ENCODE results near the gene SKP1. TPM values are rescaled to one million over a fixed set of nuclear protein-coding genes. Genes with fewer than 3 reads are reported as not detected.

The SKP1 gene
- total RNA-seq, 2 donors from 2014 or later, result 391 to 436 TPM

DNA sequence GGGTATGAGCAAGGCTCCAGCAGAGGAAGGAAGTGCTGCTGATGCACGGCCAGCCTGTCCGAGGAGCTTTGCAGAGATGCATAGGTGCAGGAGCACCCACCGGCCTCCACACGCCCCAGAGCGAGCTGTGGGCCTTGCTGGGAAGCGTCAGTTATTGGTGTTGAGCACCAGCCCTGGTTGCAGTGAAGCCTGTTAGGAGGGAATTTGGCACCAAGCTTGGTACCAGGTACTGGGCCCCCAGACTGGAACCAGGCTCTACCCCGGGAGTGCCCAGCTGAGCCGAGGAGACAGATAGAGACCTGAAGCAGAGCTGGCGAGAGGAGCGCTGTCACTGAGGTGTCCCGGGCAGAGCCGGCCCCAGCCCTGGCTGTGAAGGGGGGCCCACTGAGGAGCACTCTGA lies 57.0 kb downstream of the SKP1 start:
- ATAC-seq, result no peak
- intact Hi-C loops (cut with DNase I), result no loop called here
- DNase-seq, result no peak

DNA sequence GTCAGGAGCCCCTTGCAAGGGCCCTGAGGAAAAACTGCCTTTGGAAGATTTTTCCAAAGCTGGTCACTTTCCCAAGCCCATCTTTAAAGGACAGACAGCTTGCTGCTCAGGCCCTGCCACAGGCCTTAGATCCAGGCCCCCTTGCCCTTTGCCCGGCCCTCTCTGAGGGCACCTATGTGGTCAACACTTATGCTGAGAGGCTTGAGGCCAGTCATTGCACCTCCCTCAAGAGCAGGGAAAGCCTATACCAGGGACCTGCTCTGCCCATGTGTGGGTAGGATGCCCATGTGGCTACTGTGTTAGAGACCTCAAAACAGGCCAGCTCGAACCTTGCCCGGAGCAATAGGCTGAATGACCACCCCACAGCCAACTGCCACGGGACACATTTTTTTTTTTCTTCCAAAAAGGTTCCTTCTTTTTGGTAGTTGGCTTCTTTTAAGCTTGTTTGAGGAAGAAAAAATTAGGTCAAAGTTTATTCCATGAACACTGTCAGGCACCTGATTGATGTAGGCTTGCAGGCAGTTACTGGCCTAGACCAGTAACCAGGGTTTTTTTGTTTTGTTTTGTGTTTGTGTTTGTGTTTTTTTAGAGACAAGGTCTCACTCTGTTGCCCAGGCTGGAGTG lies 58.4 kb downstream of the SKP1 start:
- ATAC-seq (no peak), DNase-seq (no peak)
- intact Hi-C loops (cut with DNase I), result no loop called here

DNA sequence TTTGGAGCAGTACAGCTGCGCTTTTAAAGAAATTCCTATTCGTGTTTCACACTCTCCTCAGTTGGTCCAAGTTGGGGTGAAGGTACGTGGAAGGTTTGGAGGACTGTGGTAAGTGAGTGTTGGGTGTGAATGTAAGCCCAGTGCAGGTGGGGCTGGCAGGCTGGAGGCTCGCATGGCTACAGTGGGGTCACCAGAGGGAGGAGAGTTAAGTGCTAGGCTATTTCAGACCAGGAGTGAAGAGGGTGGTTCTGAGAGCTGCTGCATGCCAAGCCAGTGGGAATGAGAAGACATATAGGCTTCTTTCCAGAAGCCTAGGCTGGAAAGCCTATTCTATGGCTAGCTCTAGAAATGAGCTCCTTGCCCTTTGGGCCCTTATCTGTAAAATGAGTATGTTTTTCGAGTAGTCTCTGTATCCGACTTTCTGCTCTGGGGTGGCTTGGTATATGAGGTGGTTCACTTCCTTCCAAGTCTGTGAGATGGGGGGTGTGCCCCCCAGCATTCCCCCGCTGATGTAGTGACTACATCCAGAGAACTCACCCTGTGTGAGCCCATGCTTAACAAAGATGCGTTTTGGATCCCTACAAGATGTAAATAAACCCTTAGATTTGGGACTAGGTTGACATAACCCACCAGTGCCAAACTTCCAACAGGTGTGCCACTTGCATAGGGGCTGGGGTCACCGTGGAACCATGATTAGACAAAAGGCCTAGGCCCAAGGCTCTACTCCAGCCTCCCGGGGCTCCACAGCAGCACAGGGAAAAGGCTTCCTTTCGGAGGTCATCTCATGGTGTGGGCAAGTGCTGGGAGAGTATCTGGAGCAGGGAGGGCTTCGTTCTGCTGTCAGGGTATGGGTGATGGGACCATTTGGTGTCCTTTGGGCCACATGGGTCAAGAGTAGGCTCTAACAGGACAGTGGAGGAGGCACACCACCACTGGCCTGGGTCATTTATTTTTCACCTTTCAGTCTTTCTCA lies 59.7 kb downstream of the SKP1 start:
- DNase-seq (no peak), ATAC-seq (no peak)
- intact Hi-C loops (cut with DNase I), result no loop called here

DNA sequence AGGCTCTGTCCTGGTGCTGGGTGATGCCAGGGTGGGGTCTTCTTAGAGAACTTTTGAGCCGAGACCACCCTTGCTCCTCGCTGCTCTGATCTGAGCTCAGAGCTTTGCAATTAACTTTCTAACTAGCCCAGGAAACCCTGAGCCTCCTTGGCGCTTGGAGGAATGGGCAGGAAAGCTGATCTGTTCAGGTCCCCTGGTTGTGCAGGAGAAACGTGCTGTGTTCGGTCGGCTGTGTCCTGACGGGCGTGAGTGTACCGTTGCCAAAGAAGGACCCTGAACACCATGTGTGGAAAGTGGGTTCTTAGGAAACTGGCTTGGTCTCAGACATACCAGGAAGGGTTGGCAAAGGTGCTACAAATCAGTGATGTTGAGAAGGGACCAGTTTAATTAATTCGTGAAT lies 60.5 kb downstream of the SKP1 start:
- intact Hi-C loops (cut with DNase I), result no loop called here
- ATAC-seq, result no peak
- DNase-seq, result no peak

DNA sequence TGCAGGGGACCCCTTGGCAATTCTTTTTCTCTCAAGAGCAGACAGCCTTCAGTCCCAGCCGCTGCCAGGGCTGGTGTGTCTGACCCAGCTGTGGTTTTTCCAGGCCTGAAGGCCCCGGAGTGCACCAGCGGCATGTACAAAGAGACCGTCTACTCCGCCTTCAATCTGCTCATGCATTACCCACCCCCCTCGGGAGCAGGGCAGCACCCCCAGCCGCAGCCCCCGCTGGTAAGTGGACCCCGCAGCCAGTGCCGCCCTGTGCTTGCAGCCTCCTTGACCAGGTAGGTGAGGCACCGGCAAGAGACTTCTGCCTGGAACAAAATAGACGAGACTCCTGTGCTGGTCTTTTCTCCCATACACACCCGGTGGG lies 61.0 kb downstream of the SKP1 start:
- intact Hi-C loops (cut with DNase I), result no loop called here
- ATAC-seq (no peak), DNase-seq (no peak)

DNA sequence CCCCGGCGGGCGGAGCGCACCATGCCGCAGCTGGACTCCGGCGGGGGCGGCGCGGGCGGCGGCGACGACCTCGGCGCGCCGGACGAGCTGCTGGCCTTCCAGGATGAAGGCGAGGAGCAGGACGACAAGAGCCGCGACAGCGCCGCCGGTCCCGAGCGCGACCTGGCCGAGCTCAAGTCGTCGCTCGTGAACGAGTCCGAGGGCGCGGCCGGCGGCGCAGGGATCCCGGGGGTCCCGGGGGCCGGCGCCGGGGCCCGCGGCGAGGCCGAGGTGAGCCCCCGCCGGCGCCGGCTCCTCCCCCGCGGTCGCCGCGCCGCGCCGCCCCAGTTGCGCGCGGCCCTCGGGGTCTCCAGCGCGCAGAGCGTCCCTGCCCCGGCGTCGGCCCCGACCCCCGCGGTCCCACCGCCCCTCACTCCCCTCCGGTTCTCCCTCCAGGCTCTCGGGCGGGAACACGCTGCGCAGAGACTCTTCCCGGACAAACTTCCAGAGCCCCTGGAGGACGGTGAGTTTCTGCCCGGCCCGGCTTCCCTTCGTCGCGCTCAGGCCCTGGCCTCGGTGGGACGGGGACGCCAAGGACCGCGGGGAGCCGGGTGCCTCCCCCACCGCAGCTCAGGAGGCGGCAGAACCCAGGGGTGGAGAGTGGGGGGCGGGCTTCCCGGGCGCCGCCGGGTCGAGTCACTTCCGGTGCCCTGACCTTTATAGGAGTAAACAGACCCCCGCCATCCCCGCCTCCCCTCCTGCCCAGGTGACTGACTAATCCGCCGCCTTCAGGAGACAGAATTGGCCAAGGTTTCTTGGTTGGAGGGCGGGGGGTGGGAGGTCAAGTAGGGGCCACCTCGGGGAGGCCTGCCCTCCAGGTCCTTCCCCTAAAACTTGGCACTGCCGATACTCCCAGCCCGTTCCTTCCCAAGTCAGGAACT lies 61.6 kb downstream of the SKP1 start:
- DNase-seq (peak; percentile 41), ATAC-seq (no peak)
- intact Hi-C loops (cut with DNase I), result no loop called here

DNA sequence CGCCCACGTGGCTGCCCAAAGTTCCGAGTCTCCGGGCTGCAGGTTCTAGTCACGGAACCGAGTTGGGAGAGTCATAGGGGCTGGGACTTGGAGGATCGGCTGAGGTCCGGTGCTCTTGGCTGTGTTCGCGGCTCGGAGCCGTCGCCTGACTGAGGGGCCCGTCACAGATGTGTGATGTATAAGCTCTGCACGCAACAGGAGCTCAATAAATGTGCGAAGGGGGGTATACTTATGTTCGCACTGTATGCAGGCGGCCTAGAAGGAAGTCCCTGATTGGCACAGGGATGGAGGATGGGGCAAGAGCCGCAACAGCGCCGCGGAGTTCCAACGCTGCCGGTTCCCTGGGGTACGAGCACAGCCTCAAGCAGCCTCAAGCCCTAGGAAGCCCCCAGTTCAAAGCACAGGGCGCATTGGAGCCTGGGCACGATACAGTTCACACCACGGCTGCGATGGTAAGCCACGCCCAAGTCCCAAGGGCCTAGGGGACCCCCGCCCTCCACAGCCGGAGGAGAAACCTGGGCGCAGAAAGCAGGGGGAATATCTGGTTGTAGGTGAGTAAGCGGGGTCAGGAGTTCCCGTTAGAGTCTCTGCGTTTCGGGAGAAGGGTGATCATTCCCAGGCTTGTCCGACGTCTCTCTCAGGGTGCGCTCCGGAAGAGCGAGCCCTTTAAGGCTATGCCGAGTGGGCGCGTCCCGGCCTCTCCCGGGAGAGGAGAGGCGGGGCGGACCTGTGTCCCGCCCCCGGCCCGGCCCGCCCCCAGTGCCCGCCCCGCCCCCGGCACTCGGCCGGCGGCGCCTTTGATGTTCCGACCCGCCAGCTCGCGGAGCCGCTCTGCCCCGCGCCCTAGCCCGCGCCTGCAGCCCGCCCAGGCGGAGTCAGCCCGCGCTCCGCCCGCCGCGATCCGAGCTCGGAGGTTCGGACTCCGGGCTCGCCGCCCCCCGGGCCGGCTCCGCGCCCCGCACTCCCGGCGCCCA lies 62.6 kb downstream of the SKP1 start, which contains the start of gene TCF7:
Gene TCF7 (plus strand): TSS at position 780 of the 974 bp plus-strand sequence. CDS start 226 bp downstream, outside the sequence.
- ATAC-seq (peak; percentile 96), DNase-seq (peak; percentile 79)

DNA sequence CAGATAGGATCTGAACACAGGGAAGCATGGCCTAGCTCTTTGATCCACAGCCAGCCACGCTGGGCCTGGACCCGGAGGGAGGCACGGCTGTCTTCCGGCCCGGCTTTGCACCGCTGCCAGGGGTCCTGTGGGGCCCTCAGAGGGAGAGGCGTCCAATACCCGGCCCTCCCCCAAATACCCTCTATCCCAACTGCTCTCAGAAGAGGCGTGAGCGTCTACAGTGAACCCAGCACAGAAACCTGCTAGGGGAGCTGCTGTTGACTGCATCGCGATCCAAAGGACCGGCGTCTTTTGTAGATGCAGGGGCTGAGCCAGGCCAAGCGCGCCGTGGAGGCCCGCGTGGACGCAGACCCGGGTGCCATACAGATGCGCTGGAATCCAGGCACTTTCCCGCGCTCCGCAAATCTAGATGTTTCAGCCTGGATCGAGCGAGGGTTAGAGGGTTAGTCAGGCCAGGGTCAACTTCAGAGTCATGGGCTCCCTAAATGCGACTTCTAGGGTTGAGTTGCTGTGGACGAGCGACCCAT lies 63.3 kb downstream of the SKP1 start:
- intact Hi-C loops (cut with DNase I), result no loop called here
- ATAC-seq, result peak in 1 of 2 donors; percentile 3
- DNase-seq, result no peak

More for the DNA sequence above, 62.6 kb downstream of the SKP1 start, which contains the start of gene TCF7:
- intact Hi-C loops (cut with DNase I), result no loop called here

DNA sequence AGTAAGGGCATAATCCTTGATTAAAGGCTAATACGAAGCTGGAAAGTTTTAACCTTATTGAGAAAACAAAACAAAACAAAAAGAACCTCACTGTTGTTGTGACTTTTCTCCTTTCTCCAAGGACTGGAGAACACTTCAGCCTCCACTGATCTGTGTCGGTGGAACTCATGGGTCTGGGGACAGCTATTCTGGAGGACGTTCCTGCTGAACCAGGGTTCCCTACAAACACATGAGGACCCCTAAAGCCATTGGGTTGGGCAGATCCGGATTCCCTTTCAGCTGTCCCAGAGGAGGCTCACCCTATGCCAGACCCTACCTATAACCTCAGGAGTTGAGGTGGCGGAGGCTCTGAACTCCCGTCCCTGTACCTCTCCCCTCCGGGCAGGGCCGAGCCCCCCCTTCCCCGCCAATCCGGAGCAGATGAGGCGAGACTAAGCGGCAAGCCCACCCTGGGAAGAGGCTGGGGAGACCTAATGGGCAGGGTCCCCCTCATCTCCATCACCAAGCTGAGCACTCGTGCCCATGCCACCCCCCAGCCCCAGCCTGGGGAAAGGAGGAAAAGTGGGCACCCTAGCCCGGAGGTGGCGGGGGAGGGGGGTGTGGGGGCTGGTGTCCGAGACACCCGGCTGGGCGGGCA lies 63.9 kb downstream of the SKP1 start:
- ATAC-seq (no peak), DNase-seq (no peak)
- intact Hi-C loops (cut with DNase I), result no loop called here

DNA sequence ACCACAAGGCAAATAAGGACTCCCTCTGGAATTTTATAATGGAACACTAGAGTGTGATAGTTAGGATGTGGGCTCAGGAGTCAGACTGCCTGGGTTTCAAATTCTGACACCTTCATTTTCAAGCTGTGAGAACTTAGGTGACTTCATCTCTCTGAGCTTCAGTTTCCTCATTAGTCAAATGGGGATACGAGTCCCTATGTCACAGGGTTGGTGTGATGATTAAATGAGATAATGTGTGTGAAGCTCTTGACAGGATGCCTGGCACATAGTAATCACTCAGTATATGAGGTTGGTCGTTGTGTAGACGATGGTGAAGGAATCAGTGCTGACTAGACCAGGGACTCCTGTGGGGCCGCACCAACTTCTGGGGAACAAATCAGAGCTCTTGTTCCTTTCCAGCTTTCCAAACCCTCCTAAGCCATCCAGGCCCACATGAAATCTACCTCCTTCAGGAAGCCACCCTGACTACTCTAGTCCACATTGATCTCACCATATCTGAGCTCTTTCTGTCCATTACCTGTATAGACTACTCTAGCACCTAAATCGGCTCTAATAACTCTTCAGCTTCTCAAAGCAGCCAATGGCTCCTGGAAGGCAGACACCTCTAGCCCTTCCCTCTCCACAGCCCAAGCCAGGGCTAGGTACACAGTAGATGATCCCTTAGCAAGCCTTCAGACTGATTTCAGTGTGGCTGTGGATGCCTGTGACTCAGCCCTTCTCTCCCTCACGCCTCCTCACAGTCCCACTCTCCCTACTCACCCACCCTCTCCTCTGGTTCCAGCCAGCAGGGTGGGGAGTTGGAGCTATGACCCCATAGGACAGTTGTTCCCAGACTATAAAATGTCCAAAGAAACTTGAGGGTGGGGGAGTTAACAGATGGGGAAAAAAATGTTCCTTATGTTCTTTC lies 64.8 kb downstream of the SKP1 start:
- ATAC-seq (no peak), DNase-seq (no peak)
- intact Hi-C loops (cut with DNase I), result no loop called here

DNA sequence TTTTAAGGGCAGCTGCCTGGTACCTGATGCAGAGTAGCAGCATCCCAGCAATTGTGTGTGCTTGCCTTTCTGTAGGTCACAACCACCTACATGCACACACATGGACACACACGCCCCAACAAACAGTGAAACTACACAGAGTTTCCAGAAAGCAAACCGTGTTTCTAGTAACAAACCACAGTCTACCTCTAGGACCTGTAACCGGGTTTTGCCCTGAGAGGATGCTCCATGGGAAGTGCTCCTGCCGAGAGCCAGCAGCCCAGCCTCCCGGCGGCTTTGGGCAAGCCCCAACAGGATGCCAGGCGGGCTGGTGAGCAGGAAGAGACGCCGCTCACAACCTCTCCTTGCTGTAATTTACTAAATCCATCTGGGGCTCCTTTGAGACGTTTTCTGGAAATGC lies 66.4 kb downstream of the SKP1 start:
- ATAC-seq, result no peak
- intact Hi-C loops (cut with DNase I), result no loop called here
- no peak for DNase-seq

DNA sequence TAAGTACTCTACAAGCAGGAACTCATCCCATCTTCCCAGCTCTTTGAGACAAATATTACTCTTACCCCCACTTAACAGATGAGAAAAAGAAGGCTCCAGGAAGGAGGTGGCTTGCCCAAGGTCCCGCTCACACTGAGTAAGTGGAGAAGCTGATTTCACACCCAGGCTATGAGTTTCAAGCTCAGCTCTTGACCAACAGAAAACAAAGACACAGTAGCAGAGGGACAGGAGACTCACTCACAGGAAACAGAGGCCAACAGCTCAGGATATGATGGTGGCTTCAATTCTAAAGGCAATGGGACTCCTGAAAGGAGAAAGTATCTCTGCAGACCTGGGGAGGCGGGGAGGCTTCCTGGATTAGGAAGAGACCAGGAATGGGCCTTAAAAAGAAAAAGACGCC lies 69.0 kb downstream of the SKP1 start:
- ATAC-seq, result no peak
- intact Hi-C loops (cut with DNase I), result no loop called here
- no peak for DNase-seq

DNA sequence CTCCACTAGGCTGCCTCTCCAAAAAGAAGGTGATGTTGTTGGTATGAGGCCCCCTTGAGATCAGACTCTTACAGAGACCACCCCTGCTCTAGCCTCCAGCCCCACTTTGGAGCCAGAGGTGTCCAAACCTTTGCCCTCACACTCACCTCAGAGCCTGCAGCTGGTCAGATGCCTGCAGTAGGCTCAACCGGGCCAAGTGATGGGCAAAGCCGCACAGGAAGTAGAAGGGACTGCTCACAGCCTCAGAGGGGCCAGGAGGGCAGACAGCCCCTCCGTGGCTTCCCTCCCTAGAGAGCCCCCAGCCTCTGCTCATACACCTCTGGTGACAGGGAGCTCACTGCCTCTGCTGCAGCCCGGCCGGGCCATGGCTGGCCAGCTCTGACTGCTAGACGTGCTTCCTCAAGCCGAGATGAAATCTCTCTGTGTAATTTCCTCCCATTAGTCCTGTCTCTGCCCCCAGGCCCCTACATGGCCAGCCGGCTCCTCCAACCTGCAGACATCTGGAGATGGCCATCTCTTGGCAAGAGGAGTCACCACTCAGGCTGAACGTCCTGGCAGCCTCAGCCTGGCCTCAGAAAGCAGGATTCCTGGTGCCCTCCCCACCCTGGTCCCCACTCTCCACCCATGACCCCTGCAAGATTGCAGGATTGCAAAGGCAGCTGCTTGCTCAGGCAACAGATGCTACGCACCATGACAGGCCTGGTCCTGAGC lies 69.6 kb downstream of the SKP1 start:
- DNase-seq, result no peak
- intact Hi-C loops (cut with DNase I), result no loop called here
- no peak for ATAC-seq

DNA sequence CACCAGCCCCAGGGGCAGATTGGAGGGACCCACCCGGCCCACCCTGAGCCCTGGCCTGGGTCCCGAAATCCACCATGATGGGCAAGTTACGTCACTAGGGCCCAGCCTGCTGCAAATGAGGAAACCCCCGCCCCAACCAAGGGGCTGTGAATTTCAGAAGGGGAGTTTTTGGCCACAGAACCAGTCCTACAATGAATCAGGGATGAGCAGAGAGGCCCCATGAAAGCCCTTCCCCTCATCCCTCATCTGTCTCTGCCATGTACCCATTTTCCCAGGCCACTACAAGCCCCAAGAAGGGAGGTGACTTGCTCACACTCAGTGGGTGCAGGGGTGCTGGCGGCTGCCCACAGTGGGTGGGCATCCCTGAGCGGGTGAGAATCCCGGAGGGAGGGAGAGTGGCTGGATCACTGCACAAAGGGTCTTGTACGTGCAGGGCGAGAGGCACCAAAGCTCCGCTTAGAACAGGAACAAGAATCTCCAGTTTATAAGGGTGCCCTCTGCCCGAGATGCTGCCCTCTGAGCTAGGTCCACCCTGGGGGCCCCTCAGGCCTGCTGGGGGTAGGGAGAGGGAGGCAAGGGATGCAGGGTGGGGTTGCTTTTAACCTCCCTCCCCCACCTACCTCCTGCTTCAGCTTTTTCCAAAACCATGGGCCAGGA lies 72.6 kb downstream of the SKP1 start:
- DNase-seq (no peak), ATAC-seq (no peak)
- intact Hi-C loops (cut with DNase I), result loop anchor here (5.0 kb wide), 1 partner anchor 38 kb away; no protein-coding TSS in a partner anchor

DNA sequence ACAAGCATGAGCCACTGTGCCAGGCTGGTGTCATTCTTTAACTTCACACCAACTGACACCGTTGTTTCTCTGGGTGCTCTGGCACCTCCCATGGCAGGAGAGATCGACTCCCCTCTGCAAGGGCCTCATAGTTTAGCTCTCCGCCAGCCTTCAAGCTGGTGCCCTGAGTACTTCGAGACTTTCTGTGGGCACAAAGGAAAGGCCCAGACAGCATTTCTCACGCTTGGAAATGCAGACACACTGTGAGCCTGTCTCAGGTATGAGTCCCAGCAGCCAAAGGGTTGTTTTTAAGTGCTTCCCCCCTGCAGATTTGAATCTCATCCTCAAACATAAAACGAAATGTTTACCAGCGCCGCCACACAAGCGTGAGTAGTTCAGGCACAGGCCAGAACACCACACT lies 73.4 kb downstream of the SKP1 start:
- intact Hi-C loops (cut with DNase I), result loop anchor here (5.0 kb wide), 1 partner anchor 39 kb away; no protein-coding TSS in a partner anchor

More for the DNA sequence above, 73.4 kb downstream of the SKP1 start:
- DNase-seq (no peak), ATAC-seq (no peak)
